Activated naive CD4-positive, alpha-beta T cell treated with anti-CD3 and anti-CD28 coated beads, Interleukin-2, amount 10 ng/mL, durations not matched to agents 7 days and 5 days (primary cell): Measurements from ENCODE around the gene ZC3H7A.
A peak's percentile ranks its signal among the peaks of the same experiment; 100 is the strongest.

Source experiments
- CTCF ChIA-PET: fragments of 350-600 bp; sonication (Branson Sonifier 250); formaldehyde crosslinking; loops from one replicate; lab custom pipeline; 2021; ENCODE audit warnings: antibody characterized with exemption; lab: Charles Lee
- DNase-seq: peaks from one replicate; pipeline ENCODE4 v3.0.0-alpha.2; 2020
- H3K27ac Mint-ChIP-seq: one replicate; pipeline ENCODE4 v1.8.0; 2021; ENCODE audit warnings: mild to moderate bottlenecking, moderate library complexity, mixed read lengths
- H3K27me3 Mint-ChIP-seq: one replicate; pipeline ENCODE4 v1.8.0; 2021; ENCODE audit warnings: mild to moderate bottlenecking, mixed read lengths
- H3K36me3 Mint-ChIP-seq: one replicate; pipeline ENCODE4 v1.8.0; 2021; ENCODE audit warnings: mixed read lengths
- H3K4me1 Mint-ChIP-seq: one replicate; pipeline ENCODE4 v1.8.0; 2021; ENCODE audit warnings: mixed read lengths
- H3K4me3 Mint-ChIP-seq: one replicate; pipeline ENCODE4 v1.8.0; 2021; ENCODE audit warnings: mild to moderate bottlenecking, moderate library complexity, mixed read lengths
- H3K9me3 Mint-ChIP-seq: one replicate; pipeline ENCODE4 v1.8.0; 2021; ENCODE audit warnings: mixed read lengths

The ZC3H7A gene

DNA sequence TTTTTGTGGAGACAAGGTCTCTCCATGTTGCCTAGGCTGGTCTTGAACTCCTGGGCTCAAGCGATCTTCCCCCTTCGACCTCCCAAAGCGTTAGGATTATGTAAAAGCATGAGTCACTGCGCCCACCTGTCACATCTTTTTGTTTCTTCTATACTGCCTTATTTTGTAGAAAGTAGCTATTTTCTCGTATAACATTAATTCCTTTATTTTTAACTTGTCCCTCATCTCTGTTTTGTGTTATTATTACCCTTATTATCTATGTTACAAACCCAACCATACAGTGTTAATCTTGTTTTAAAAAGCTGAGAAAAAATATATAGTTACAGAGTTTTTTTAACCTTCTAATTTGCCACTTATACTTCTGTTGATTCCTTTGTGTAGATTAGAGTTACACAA, 53.0 kb downstream of the ZC3H7A start:
- CTCF ChIA-PET: interaction anchor here (0.6 to 1.3 kb wide), 3 partner anchors 28 to 212 kb away, joined by 3 to 5 read pairs (median 3); no protein-coding TSS in a partner anchor
- Mint-ChIP-seq H3K9me3 (no peaks in the 10 kb centered on the region), H3K36me3 (peaks cover 18% of the 10 kb centered on the region), H3K27ac (peak overlapping the region; percentile 47), H3K4me1 (peaks cover 38% of the 10 kb centered on the region), H3K27me3 (no peaks in the 10 kb centered on the region), H3K4me3 (peak overlapping the region; percentile 85)
- no peak for DNase-seq

DNA sequence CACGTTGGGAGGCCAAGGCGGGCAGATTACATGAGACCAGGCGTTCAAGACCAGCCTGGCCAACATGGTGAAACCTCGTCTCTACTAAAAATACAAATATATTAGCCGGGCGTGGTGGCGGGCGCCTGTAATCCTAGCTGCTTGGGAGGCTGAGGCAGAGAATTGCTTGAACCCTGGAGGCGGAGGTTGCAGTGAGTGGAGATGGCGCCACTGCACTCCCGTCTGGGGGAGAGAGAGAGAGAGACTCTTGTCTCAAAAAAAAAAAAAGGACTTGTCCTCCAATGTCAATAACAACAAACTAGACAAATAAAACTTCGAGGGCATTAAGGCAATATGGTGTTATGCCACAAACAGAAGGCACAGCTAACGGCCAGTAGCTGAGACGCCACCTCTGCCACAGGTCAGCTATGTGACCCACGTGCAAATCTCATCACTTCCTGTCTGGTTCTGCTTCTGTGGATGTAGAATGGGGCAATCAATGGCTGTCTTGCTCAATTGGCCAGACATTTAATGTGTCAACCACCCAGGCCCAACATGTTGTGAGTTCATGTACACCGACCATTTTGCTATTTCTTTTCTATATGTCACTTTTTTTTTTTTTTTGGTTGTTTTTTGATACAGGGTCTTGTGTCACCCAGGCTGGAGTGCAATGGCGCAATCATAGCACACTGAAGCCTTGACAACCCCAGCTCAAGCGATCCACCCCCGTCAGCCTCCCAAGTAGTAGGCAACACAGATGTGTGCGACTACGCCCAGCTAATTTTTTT, 53.6 kb downstream of the ZC3H7A start:
- peak overlapping the region; percentile 97 for H3K27ac Mint-ChIP-seq
- CTCF ChIA-PET: interaction anchor here (0.6 to 1.3 kb wide), 5 partner anchors 27 to 212 kb away, joined by 3 to 5 read pairs (median 3); no protein-coding TSS in a partner anchor
- H3K4me1 Mint-ChIP-seq: peaks cover 44% of the 10 kb centered on the region
- no peaks in the 10 kb centered on the region for H3K9me3 Mint-ChIP-seq
- peak; percentile 37 for DNase-seq
- peaks cover 18% of the 10 kb centered on the region for H3K36me3 Mint-ChIP-seq
- peak overlapping the region; percentile 85 for H3K4me3 Mint-ChIP-seq
- no peaks in the 10 kb centered on the region for H3K27me3 Mint-ChIP-seq

DNA sequence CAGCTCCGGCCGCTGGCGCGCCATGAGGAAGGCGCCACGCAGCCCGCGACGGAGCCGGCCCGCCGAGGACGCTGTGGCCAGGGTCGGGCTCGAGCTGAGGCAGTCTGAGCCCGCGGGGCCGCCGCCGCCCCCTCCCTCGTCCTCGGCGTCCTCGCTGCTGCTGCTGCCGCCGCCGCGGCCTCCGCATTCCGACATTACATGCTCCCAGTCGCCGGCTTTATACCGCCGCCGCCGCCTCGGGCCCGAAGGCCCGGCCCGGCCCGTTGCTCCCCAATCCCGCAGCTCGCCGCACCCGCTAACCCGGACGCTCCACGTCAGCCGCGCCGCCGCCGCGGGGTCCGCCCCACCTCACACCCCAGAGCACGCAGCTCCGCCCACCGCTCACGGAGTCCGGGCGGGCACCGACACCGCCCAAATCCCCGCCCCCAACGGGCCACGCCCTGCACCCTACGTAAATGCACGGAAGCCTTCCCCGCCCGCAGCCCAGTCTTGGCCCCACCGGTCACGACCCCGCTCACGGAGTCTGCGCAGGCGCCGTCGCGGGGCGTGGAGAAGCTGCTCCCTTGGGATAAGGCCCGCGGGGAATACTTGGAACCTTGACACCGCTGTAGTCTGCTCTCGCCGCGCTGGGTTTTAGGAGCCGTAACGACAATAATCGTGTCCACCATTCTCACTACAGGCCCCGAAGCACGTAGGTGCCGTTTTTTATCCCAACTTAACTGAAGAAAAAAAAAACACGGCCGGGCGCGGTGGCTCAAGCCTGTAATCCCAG, 54.3 kb downstream of the ZC3H7A start, which contains the start of gene TXNDC11:
Gene TXNDC11 (minus strand): TSS at position 322 of the 772 bp plus-strand sequence. CDS start 127 bp downstream, at position 195.
- peak; percentile 99 for DNase-seq
- CTCF ChIA-PET: interaction anchor here (0.7 kb wide), 1 partner anchor 55 kb away, joined by 3 read pairs; no protein-coding TSS in a partner anchor
- Mint-ChIP-seq H3K27me3 (no peaks in the 10 kb centered on the region), H3K9me3 (no peaks in the 10 kb centered on the region), H3K4me1 (peaks cover 51% of the 10 kb centered on the region), H3K4me3 (peak within 1 kb of the TSS; percentile 91), H3K36me3 (peaks cover 22% of the 10 kb centered on the region), H3K27ac (peak within 1 kb of the TSS; percentile 97)

DNA sequence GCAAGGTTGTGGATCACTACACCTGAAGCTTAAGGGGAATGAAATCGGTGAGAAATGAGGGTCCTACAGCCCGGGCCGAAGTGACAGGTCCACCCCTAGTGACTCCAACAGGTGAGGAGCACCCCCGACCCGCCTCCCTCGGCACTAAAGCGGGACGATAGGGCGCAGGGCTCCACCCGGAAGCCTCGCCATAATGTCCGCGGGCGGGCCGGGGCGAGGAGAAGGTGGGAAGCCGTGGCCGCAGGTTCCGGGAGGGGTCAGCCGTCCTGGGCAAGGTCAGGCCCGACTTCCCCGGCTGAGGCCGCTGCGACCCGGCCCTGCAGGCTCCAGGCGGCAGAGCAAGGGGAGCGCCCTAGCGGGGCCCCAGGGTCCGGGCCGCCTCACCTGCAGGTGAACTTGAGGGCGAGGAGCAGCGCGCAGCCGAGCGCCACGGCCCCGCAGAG, 54.9 kb downstream of the ZC3H7A start:
- peak overlapping the region; percentile 91 for H3K4me3 Mint-ChIP-seq
- H3K36me3 Mint-ChIP-seq: peaks cover 22% of the 10 kb centered on the region
- CTCF ChIA-PET: interaction anchor here (1.0 kb wide), 1 partner anchor 387 kb away, joined by 3 read pairs; no protein-coding TSS in a partner anchor
- peak; percentile 77 for DNase-seq
- no peaks in the 10 kb centered on the region for H3K9me3 Mint-ChIP-seq
- peak overlapping the region; percentile 93 for H3K27ac Mint-ChIP-seq
- no peaks in the 10 kb centered on the region for H3K27me3 Mint-ChIP-seq
- peaks cover 51% of the 10 kb centered on the region for H3K4me1 Mint-ChIP-seq

DNA sequence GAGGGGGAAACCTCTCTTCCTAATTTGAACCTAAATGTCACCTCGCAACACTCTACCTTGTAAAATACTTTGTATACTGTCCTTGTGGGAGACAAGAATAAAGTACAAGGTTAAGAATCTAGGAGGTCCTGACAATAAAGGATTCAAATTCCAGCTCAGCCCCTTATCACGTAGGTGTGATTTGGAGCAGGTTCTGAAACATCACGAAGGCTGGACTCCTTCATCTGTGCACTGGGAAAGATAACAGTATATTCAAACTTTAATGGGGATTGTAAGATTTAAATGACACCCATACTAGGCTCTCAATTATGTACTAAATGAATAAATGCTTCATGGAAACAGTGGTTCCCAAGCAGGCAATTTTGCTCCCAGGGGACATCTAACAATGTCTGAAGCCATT, 56.5 kb downstream of the ZC3H7A start:
- H3K4me1 Mint-ChIP-seq: peaks cover 58% of the 10 kb centered on the region
- peaks cover 36% of the 10 kb centered on the region for H3K36me3 Mint-ChIP-seq
- H3K27ac Mint-ChIP-seq: no peak overlapping the region
- no peaks in the 10 kb centered on the region for H3K27me3 Mint-ChIP-seq
- peak overlapping the region; percentile 91 for H3K4me3 Mint-ChIP-seq
- no peak for DNase-seq
- H3K9me3 Mint-ChIP-seq: no peaks in the 10 kb centered on the region
- CTCF ChIA-PET: no interaction called here

DNA sequence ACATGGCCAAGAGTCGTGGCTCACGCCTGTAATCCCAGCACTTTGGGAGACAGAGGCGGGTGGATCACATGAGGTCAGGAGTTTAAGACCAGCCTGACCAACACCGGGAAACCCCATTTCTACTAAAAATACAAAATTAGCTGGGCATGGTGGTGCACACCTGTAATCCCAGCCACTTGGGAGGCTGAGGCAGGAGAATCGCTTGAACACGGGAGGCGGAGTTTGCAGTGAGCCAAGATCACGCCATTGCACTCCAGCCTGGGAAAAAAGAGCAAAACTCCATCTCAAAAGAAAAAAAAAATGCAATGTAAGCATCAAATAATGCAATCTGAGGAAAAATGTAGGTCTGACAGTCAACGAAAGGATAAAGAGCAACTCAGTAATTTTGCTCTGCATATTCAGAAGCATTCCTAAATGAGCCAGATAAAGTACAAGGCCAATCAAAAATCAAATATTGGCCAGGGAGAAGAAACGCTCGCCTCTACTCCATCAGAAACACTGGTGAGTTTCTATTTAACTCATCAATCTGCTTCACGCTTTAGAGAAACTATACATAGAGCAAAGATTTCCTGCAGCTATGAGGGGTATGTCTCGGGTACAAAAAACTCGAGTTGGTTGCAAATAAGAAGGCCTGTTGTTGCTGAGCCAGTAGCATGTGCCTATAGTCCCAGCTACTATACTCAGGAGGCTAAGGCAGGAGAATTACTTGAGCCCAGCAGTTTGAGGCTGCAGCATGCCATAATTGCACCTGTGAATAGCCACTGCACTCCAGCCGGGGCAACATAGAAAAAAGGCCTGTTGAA, 58.1 kb downstream of the ZC3H7A start:
- peaks cover 46% of the 10 kb centered on the region for H3K36me3 Mint-ChIP-seq
- CTCF ChIA-PET: interaction anchor here (1.0 kb wide), 1 partner anchor 343 kb away, joined by 4 read pairs; no protein-coding TSS in a partner anchor
- no peaks in the 10 kb centered on the region for H3K27me3 Mint-ChIP-seq
- DNase-seq: no peak
- H3K9me3 Mint-ChIP-seq: no peaks in the 10 kb centered on the region
- H3K4me3 Mint-ChIP-seq: no peak overlapping the region
- H3K4me1 Mint-ChIP-seq: peaks cover 60% of the 10 kb centered on the region
- H3K27ac Mint-ChIP-seq: peak overlapping the region; percentile 26

DNA sequence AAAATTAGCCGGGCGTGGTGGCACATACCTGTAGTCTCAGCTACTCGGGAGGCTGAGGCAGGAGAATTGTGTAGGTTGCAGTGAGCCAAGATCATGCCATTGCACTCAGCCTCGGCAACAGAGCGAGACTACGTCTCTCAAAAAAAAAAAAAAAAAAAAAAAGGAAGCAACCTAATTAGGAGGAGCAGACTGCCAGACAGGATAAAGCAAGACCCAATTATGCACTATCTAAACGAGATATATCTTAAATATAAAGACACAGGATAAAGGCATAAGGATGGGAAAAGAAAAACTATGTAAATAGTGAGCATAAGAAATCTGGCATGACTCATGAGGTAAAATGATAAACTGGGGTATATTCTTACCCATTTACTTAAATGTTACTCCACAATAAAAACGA, 59.3 kb downstream of the ZC3H7A start:
- H3K27me3 Mint-ChIP-seq: no peaks in the 10 kb centered on the region
- no peak overlapping the region for H3K4me3 Mint-ChIP-seq
- peaks cover 55% of the 10 kb centered on the region for H3K4me1 Mint-ChIP-seq
- CTCF ChIA-PET: no interaction called here
- H3K27ac Mint-ChIP-seq: no peak overlapping the region
- no peaks in the 10 kb centered on the region for H3K9me3 Mint-ChIP-seq
- H3K36me3 Mint-ChIP-seq: peaks cover 55% of the 10 kb centered on the region
- no peak for DNase-seq

DNA sequence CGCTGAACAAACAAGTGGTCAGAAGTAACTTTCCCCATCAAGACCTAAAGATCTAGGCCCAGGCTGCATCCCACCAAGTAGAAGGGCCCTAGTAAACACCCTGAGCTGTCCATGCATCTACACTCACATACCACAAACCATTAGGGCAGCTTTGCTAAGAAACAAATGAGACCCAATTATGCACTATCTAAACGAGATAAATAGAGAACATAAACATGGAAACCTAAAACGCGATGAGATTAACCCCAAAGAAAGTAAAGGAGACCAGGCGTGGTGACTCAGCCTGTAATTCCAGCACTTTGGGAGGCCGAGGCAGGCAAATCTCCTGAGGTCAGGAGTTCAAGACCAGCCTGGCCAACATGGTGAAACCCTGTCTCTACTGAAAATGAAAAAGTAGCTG, 60.2 kb downstream of the ZC3H7A start:
- no peak for DNase-seq
- H3K27me3 Mint-ChIP-seq: no peaks in the 10 kb centered on the region
- CTCF ChIA-PET: no interaction called here
- H3K4me3 Mint-ChIP-seq: no peak overlapping the region
- H3K9me3 Mint-ChIP-seq: no peaks in the 10 kb centered on the region
- H3K27ac Mint-ChIP-seq: no peak overlapping the region
- H3K4me1 Mint-ChIP-seq: peaks cover 55% of the 10 kb centered on the region
- H3K36me3 Mint-ChIP-seq: peaks cover 62% of the 10 kb centered on the region

DNA sequence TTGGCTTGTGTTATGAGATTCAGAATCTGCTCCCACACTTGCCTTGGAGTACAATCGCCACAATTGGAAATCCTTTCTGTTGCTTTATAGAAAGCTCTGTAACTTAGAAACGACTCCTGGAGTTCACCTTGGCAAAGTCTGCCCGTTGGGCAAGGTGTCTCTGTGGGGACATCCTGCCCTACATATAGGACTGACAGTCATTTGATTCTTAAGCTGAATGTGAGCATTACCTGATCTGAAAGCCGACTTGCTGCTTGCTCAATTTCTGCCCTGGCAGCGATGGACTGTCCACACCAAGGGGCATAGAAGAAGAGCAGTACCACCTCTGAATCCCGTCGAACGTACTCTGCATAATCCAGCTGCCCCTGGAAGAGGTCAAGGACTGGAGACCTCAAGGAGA, 61.3 kb downstream of the ZC3H7A start:
- H3K36me3 Mint-ChIP-seq: peaks cover 62% of the 10 kb centered on the region
- H3K9me3 Mint-ChIP-seq: no peaks in the 10 kb centered on the region
- H3K27ac Mint-ChIP-seq: no peak overlapping the region
- DNase-seq: no peak
- peaks cover 46% of the 10 kb centered on the region for H3K4me1 Mint-ChIP-seq
- no peak overlapping the region for H3K4me3 Mint-ChIP-seq
- CTCF ChIA-PET: no interaction called here
- no peaks in the 10 kb centered on the region for H3K27me3 Mint-ChIP-seq

DNA sequence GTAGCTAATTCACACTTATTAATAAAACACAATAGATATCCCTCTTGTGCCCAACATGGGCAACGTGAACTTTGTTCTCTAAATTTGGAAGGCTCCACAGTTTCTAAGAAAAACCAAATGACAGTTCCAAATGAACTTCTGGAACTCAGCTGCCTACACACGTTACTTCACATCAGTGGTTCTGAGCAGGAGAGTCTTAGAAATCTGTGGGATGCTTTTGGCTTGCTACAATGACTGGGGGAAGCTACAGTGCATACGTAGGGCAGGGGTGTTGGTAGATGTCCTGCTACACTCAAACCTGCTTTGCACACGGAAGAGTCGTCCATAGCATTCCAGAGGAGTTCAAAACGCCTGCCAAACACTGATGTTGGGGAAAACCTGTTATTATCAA, 62.4 kb downstream of the ZC3H7A start:
- Mint-ChIP-seq H3K27ac (no peak overlapping the region), H3K27me3 (no peaks in the 10 kb centered on the region), H3K4me1 (peaks cover 43% of the 10 kb centered on the region), H3K4me3 (no peak overlapping the region), H3K9me3 (no peaks in the 10 kb centered on the region), H3K36me3 (peaks cover 69% of the 10 kb centered on the region)
- CTCF ChIA-PET: interaction anchor here (1.2 kb wide), 1 partner anchor 333 kb away, joined by 4 read pairs; no protein-coding TSS in a partner anchor
- no peak for DNase-seq

DNA sequence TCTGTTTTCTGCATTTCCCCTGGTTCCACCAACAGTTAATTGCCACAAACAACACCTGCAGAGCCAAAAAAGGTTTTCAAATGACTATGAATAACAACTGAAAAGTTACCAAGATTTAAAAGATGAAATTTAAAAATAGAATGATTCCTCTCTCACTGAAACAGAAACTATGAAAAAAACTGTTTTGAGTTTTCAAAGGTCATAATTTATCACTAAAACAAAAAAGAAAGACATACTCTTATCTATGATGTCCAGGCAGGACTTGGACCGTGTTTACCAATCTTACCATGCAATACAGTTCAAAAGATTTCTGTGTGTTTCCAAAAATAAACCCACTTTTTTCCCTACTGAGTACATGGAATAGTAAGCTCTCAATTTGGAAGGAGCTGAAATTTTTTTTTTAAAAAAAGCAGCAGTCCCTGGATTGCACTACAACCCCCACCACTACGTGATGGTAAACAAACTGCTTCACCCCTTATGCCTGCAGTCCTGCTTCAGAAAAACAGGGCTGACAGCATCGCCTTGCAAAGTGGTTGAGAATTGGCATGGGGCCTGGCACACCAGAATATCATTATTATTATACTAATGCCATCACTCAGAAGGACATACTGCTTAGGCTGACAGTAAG, 62.9 kb downstream of the ZC3H7A start:
- H3K27me3 Mint-ChIP-seq: no peaks in the 10 kb centered on the region
- H3K4me3 Mint-ChIP-seq: no peak overlapping the region
- peak overlapping the region; percentile 14 for H3K27ac Mint-ChIP-seq
- DNase-seq: no peak
- peaks cover 43% of the 10 kb centered on the region for H3K4me1 Mint-ChIP-seq
- peaks cover 69% of the 10 kb centered on the region for H3K36me3 Mint-ChIP-seq
- CTCF ChIA-PET: interaction anchor here (1.2 kb wide), 1 partner anchor 334 kb away, joined by 4 read pairs; no protein-coding TSS in a partner anchor
- H3K9me3 Mint-ChIP-seq: no peaks in the 10 kb centered on the region

DNA sequence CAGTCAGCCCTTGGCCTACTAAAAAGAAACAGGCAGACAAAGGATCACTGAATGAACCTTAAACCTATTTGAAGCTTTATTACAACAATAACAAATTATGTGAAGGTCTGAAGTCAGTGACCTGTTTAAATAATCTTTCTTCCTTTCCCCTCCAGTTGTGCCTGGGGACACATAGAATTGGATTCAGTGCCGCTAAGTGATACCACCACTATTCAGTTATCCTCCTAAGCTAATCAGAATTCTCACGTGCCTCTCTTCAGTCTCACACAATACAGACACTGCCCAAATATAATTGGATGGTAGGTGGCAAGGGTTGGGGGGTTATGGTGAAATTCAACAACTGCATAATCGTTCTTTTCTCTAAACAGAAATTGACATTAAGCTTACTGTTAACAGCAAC, 65.8 kb downstream of the ZC3H7A start:
- CTCF ChIA-PET: interaction anchor here (0.7 to 1.4 kb wide), 5 partner anchors 17 to 336 kb away, joined by 3 to 4 read pairs (median 3); no protein-coding TSS in a partner anchor
- Mint-ChIP-seq H3K27me3 (no peaks in the 10 kb centered on the region), H3K36me3 (peaks cover 69% of the 10 kb centered on the region), H3K4me3 (no peak overlapping the region), H3K4me1 (peaks cover 29% of the 10 kb centered on the region), H3K27ac (no peak overlapping the region), H3K9me3 (no peaks in the 10 kb centered on the region)
- DNase-seq: no peak

DNA sequence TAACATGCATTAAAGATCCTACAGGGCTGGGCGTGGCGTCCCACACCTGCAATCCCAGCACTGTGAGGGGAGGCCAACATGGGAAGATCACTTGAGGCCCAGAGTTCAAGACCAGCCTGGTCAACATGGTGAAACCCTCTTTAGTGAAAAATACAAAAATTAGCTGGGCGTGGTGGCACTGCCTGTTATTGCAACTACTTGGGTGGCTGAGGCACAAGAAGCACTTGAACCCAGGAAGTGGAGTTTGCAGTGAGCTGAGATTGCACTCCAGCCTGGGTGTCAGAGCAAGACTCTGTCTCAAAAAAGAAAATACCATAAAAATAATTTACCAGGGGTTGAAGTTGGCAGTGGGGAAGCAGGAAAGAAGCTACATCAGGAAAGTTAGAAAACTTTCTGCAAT, 67.3 kb downstream of the ZC3H7A start:
- Mint-ChIP-seq H3K27ac (peak overlapping the region; percentile 39), H3K4me1 (peaks cover 29% of the 10 kb centered on the region)

More for the DNA sequence above, 67.3 kb downstream of the ZC3H7A start:
- no peak for DNase-seq
- H3K9me3 Mint-ChIP-seq: no peaks in the 10 kb centered on the region
- H3K27me3 Mint-ChIP-seq: no peaks in the 10 kb centered on the region
- CTCF ChIA-PET: interaction anchor here (1.0 kb wide), 1 partner anchor 41 kb away, joined by 3 read pairs; no protein-coding TSS in a partner anchor
- no peak overlapping the region for H3K4me3 Mint-ChIP-seq
- H3K36me3 Mint-ChIP-seq: peaks cover 64% of the 10 kb centered on the region
